ENCODE measurements around the gene FOXI2.

- TF ChIP-seq, protein P1, sequence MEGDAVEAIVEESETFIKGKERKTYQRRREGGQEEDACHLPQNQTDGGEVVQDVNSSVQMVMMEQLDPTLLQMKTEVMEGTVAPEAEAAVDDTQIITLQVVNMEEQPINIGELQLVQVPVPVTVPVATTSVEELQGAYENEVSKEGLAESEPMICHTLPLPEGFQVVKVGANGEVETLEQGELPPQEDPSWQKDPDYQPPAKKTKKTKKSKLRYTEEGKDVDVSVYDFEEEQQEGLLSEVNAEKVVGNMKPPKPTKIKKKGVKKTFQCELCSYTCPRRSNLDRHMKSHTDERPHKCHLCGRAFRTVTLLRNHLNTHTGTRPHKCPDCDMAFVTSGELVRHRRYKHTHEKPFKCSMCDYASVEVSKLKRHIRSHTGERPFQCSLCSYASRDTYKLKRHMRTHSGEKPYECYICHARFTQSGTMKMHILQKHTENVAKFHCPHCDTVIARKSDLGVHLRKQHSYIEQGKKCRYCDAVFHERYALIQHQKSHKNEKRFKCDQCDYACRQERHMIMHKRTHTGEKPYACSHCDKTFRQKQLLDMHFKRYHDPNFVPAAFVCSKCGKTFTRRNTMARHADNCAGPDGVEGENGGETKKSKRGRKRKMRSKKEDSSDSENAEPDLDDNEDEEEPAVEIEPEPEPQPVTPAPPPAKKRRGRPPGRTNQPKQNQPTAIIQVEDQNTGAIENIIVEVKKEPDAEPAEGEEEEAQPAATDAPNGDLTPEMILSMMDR (conservative IDR thresholded peaks at IDR 0.05; ENCODE audit: low read depth, low read length): no peak
- no peak for TF ChIP-seq EZH2 (IDR thresholded peaks at IDR 0.05; ENCODE audit: borderline replicate concordance, low read depth, low read length, poor library complexity, severe bottlenecking)
Measured at GRCh38 chr10:127734753-127735152, 2.2 kb upstream of the FOXI2 start.
